HCT116 (cell line): ENCODE measurements around the gene ADAM23. TPM values are rescaled to one million over a fixed set of nuclear protein-coding genes. Genes with fewer than 3 reads are reported as not detected.

Source experiments
- ATAC-seq: fragments of 200-7000 bp; cut with Tn5 transposase; 2 replicates; pipeline ENCODE4 v1.9.1; 2020; ENCODE audit warnings: mild to moderate bottlenecking, moderate library complexity
- BruUV-seq: library from RNA; stranded (reverse); fragments of 400-500 nt; replicated peaks from 2 replicates; lab custom pipeline; 2021; lab: Mats Ljungman, UMichigan
- CTCF ChIA-PET: fragments of 300-600 bp; sonication (Branson Sonifier 250); formaldehyde crosslinking; loops from one replicate; lab custom pipeline; 2021; ENCODE audit warnings: antibody characterized with exemption; lab: Charles Lee
- POLR2A ChIA-PET: fragments of 300-600, 350-600 bp; sonication (Branson Sonifier 250); formaldehyde crosslinking; loops from one replicate; lab custom pipeline; 2021; ENCODE audit warnings: antibody characterized with exemption; lab: Charles Lee
- RAD21 ChIA-PET, 2 experiments: fragments of 300-600 bp; sonication (Branson Sonifier 250); formaldehyde crosslinking; loops; one replicate each; lab custom pipeline; 2023; ENCODE audit warnings: low total read pairs in 2 of 2; ENCODE audit not compliant: uncharacterized antibody in 2 of 2, unreplicated experiment in 2 of 2, low non-redundant PET in 1 of 2; lab: Charles Lee
- DNase-seq: peaks from one replicate; pipeline ENCODE4 v3.0.0-alpha.2; 2010; ENCODE audit warnings: low read depth, low spot score
- H2AFZ ChIP-seq: fragments of 200-600 bp; shearing (Covaris generic), sonication (generic); 2 replicates; pipeline ENCODE4 v1.6.1; 2017; ENCODE audit warnings: low read depth, mixed run types, mixed read lengths, antibody characterized with exemption, low read length; ENCODE audit not compliant: poor library complexity, severe bottlenecking
- H3K27ac ChIP-seq: 2 replicates; pipeline ENCODE4 v1.5.1; 2012; ENCODE audit warnings: low read depth, low read length
- H3K27me3 ChIP-seq: fragments of 200-600 bp; sonication (generic); 2 replicates; pipeline ENCODE4 v1.6.1; 2016; ENCODE audit warnings: mixed run types, low read length, mixed read lengths; ENCODE audit not compliant: insufficient read depth
- H3K36me3 ChIP-seq, 2 experiments: fragments of 200-500 bp in 1 of 2; fragments of 200-600 bp in 1 of 2; sonication (Bioruptor generic) in 1 of 2; sonication (generic) in 1 of 2; 2 replicates each; pipeline versions ENCODE4 v1.5.1 to v1.6.1; 2014 to 2016; ENCODE audit warnings: low read length in 2 of 2, inconsistent platforms in 1 of 2, mixed read lengths in 1 of 2, mixed run types in 1 of 2; ENCODE audit not compliant: insufficient read depth in 2 of 2, control insufficient read depth in 1 of 2
- H3K4me1 ChIP-seq, 2 experiments: fragments of 200-600 bp in 1 of 2; sonication (generic) in 1 of 2; 2 replicates each; pipeline versions ENCODE4 v1.5.1 to v1.6.1; 2012 to 2017; ENCODE audit warnings: low read length in 2 of 2, inconsistent platforms in 1 of 2, mild to moderate bottlenecking in 1 of 2, mixed read lengths in 1 of 2, mixed run types in 1 of 2, moderate library complexity in 1 of 2; ENCODE audit not compliant: insufficient read depth in 2 of 2, control insufficient read depth in 1 of 2
- H3K4me2 ChIP-seq: fragments of 200-600 bp; sonication (generic); 2 replicates; pipeline ENCODE4 v1.6.1; 2017; ENCODE audit warnings: mixed run types, low read length, mixed read lengths
- H3K4me3 ChIP-seq, 2 experiments: fragments of 200-600 bp in 1 of 2; sonication (generic) in 1 of 2; replicated peaks in 1 of 2; 2 replicates each; pipeline ENCODE4 v1.5.1; 2011 to 2016; ENCODE audit warnings: low read length in 2 of 2, control low read depth in 1 of 2, low read depth in 1 of 2, mild to moderate bottlenecking in 1 of 2, mixed read lengths in 1 of 2, mixed run types in 1 of 2
- H3K79me2 ChIP-seq: fragments of 200-600 bp; sonication (generic); 2 replicates; pipeline ENCODE4 v1.6.1; 2017; ENCODE audit warnings: mild to moderate bottlenecking, mixed run types, low read length, moderate library complexity, mixed read lengths; ENCODE audit not compliant: insufficient read depth
- H3K9ac ChIP-seq: fragments of 200-600 bp; sonication (generic); 2 replicates; pipeline ENCODE4 v1.6.1; 2016; ENCODE audit warnings: low read length, mixed read lengths
- H3K9me2 ChIP-seq: fragments of 200-600 bp; sonication (generic), shearing (Covaris generic); 2 replicates; pipeline ENCODE4 v1.6.1; 2017; ENCODE audit warnings: mixed run types, mild to moderate bottlenecking, moderate library complexity; ENCODE audit not compliant: insufficient read depth
- H3K9me3 ChIP-seq, 2 experiments: fragments of 200-500 bp in 1 of 2; fragments of 200-600 bp in 1 of 2; sonication (Bioruptor generic) in 1 of 2; sonication (generic) in 1 of 2; 2 replicates each; pipeline ENCODE4 v1.6.1; 2014 to 2017; ENCODE audit warnings: low read length in 2 of 2, mixed read lengths in 2 of 2, inconsistent platforms in 1 of 2, low read depth in 1 of 2, mild to moderate bottlenecking in 1 of 2, mixed run types in 1 of 2, moderate library complexity in 1 of 2; ENCODE audit not compliant: control insufficient read depth in 1 of 2, insufficient read depth in 1 of 2
- H4K20me1 ChIP-seq: fragments of 200-600 bp; sonication (generic), shearing (Covaris generic); 2 replicates; pipeline ENCODE4 v1.6.1; 2017; ENCODE audit warnings: mixed run types, mild to moderate bottlenecking, moderate library complexity; ENCODE audit not compliant: insufficient read depth
- CTCF ChIP-seq, 3 experiments: fragments of 200-600 bp in 1 of 3; sonication (generic) in 1 of 3; IDR thresholded peaks in 2 of 3; conservative IDR thresholded peaks in 1 of 3; 2 replicates each; pipeline ENCODE4 v1.5.1; 2012 to 2017; ENCODE audit warnings: low read depth in 2 of 3, low read length in 2 of 3, antibody characterized with exemption in 1 of 3, borderline replicate concordance in 1 of 3, control low read depth in 1 of 3, mild to moderate bottlenecking in 1 of 3, mixed read lengths in 1 of 3, mixed run types in 1 of 3, moderate library complexity in 1 of 3; ENCODE audit not compliant: insufficient read depth in 1 of 3
- EGR1 ChIP-seq: IDR thresholded peaks from 2 replicates; pipeline ENCODE4 v1.6.1; 2012; ENCODE audit warnings: low read depth
- EZH2phosphoT487 ChIP-seq: fragments of 200-600 bp; IDR thresholded peaks from 2 replicates; pipeline ENCODE4 v1.6.1; 2018; ENCODE audit warnings: antibody characterized with exemption, borderline replicate concordance
- FOSL1 ChIP-seq: IDR thresholded peaks from 2 replicates; pipeline ENCODE4 v1.6.1; 2012; ENCODE audit warnings: low read depth
- POLR2AphosphoS5 ChIP-seq: IDR thresholded peaks from 2 replicates; pipeline ENCODE4 v1.6.1; 2011; ENCODE audit warnings: mild to moderate bottlenecking, low read depth, low read length, moderate library complexity
- RAD21 ChIP-seq: IDR thresholded peaks from 2 replicates; pipeline ENCODE4 v1.6.1; 2012; ENCODE audit warnings: low read depth, mild to moderate bottlenecking
- REST ChIP-seq: IDR thresholded peaks from 2 replicates; pipeline ENCODE4 v1.6.1; 2012; ENCODE audit warnings: low read depth
- SIN3A ChIP-seq: IDR thresholded peaks from 2 replicates; pipeline ENCODE4 v1.6.1; 2012; ENCODE audit warnings: low read depth
- SRF ChIP-seq: IDR thresholded peaks from 2 replicates; pipeline ENCODE4 v1.6.1; 2012; ENCODE audit warnings: low read depth
- ZBTB33 ChIP-seq: IDR thresholded peaks from 2 replicates; pipeline ENCODE4 v1.6.1; 2011; ENCODE audit warnings: mild to moderate bottlenecking, low read length, moderate library complexity; ENCODE audit not compliant: insufficient replicate concordance; ENCODE audit errors: extremely low read depth
- ZFX ChIP-seq: fragments of 450-650 bp; IDR thresholded peaks from 2 replicates; pipeline ENCODE4 v1.6.1; 2017
- intact Hi-C: fragments of 100-400 bp; cut with micrococcal nuclease; formaldehyde crosslinking; loops from 2 replicates; pipeline ENCODE4 v1.10.0; 2022
- total RNA-seq: library from RNA; stranded (reverse); gene quantifications from one replicate; pipeline ENCODE4 v1.2.1, GENCODE V29; 2021; ENCODE audit not compliant: unreplicated experiment

ADAM23 gene
- total RNA-seq, 1 experiment from 2014 or later: 0.10 TPM

GRCh38 chr2:206431439-206431838 is 11.9 kb upstream of the ADAM23 start:
- Histone ChIP-seq H3K9me2 (no peaks in the 10 kb centered on the region), H2AFZ (no peak overlapping the region), H3K27ac (no peak overlapping the region), H3K36me3 (no peaks in the 10 kb centered on the region), H4K20me1 (no peaks in the 10 kb centered on the region), H3K9me3 (no peaks in the 10 kb centered on the region), H3K27me3 (no peaks in the 10 kb centered on the region), H3K4me3 (no peak overlapping the region)
- RAD21 ChIA-PET: no interaction called here
- intact Hi-C loops: no loop called here
- BruUV-seq: no TSS peak
- TF ChIP-seq EZH2phosphoT487 (no peak), SRF (no peak), EGR1 (no peak), ZFX (no peak), SIN3A (no peak), RAD21 (no peak), ZBTB33 (no peak), REST (no peak), CTCF (IDR thresholded peaks at IDR 0.05 in 2 of 3, conservative IDR thresholded peaks at IDR 0.05 in 1 of 3; ENCODE audit: borderline replicate concordance in 1 of 3, insufficient read depth in 1 of 3, low read depth in 2 of 3, low read length in 2 of 3) (no peak), FOSL1 (no peak), POLR2AphosphoS5 (no peak)
- TF ChIP-seq, all 23 proteins: peak for 0
- Histone ChIP-seq H3K4me2 (no peak overlapping the region), H3K9ac (no peak overlapping the region), H3K4me1 (no peaks in the 10 kb centered on the region), H3K79me2 (no peaks in the 10 kb centered on the region)
- no peak for DNase-seq
- CTCF ChIA-PET: no interaction called here
- no peak for ATAC-seq
- POLR2A ChIA-PET: no interaction called here
